Neuronal stem cell (in vitro differentiated cells): ENCODE results near the gene KAZALD1.

ENCODE experiments used
- DNase-seq: peaks from one replicate; pipeline ENCODE4 v3.0.0-alpha.2; 2013; ENCODE audit warnings: low spot score
- H2AFZ ChIP-seq: one replicate; pipeline ENCODE4 v1.6.1; 2013; ENCODE audit warnings: mild to moderate bottlenecking, low read length, inconsistent platforms
- H2AK5ac ChIP-seq: 2 replicates; pipeline ENCODE4 v1.6.1; 2013; ENCODE audit warnings: low read depth, mild to moderate bottlenecking, inconsistent platforms, low read length, moderate library complexity, mixed read lengths
- H2BK120ac ChIP-seq: 2 replicates; pipeline ENCODE4 v1.6.1; 2013; ENCODE audit warnings: low read depth, mild to moderate bottlenecking, inconsistent platforms, low read length, moderate library complexity, mixed read lengths
- H2BK12ac ChIP-seq: one replicate; pipeline ENCODE4 v1.6.1; 2013; ENCODE audit warnings: low read length, inconsistent platforms
- H2BK15ac ChIP-seq: 2 replicates; pipeline ENCODE4 v1.6.1; 2013; ENCODE audit warnings: mild to moderate bottlenecking, low read length, inconsistent platforms, mixed read lengths
- H2BK5ac ChIP-seq: one replicate; pipeline ENCODE4 v1.6.1; 2013; ENCODE audit warnings: inconsistent platforms, mild to moderate bottlenecking, low read length, moderate library complexity
- H3K14ac ChIP-seq: one replicate; pipeline ENCODE4 v1.6.1; 2013; ENCODE audit warnings: low read length, inconsistent platforms
- H3K18ac ChIP-seq: 2 replicates; pipeline ENCODE4 v1.6.1; 2013; ENCODE audit warnings: low read length, inconsistent platforms
- H3K23ac ChIP-seq: 2 replicates; pipeline ENCODE4 v1.6.1; 2013; ENCODE audit warnings: low read depth, mild to moderate bottlenecking, mixed read lengths, low read length, inconsistent platforms; ENCODE audit not compliant: poor library complexity
- H3K27ac ChIP-seq: replicated peaks from 3 replicates; pipeline ENCODE4 v1.5.1; 2013; ENCODE audit warnings: low read length, inconsistent platforms
- H3K27me3 ChIP-seq, 3 experiments: 2 replicates each; pipeline ENCODE4 v1.6.1; 2013; ENCODE audit warnings: low read length in 3 of 3, mild to moderate bottlenecking in 2 of 3, inconsistent platforms in 1 of 3, low read depth in 1 of 3, mixed read lengths in 1 of 3, moderate library complexity in 1 of 3; ENCODE audit not compliant: control insufficient read depth in 3 of 3, insufficient read depth in 3 of 3
- H3K36me3 ChIP-seq, 2 donors: replicated peaks in 1 of 2; 2 replicates each; pipeline ENCODE4 v1.6.1; 2013; ENCODE audit warnings: low read length in 2 of 2; ENCODE audit not compliant: control insufficient read depth in 2 of 2, insufficient read depth in 2 of 2
- H3K4ac ChIP-seq: 2 replicates; pipeline ENCODE4 v1.6.1; 2013; ENCODE audit warnings: inconsistent platforms, mild to moderate bottlenecking, low read length, moderate library complexity
- H3K4me1 ChIP-seq, 2 donors: 1 replicate in 1 of 2; 2 replicates in 1 of 2; pipeline ENCODE4 v1.6.1; 2013; ENCODE audit warnings: low read length in 2 of 2, low read depth in 1 of 2; ENCODE audit not compliant: control insufficient read depth in 2 of 2, insufficient read depth in 1 of 2
- H3K4me2 ChIP-seq: one replicate; pipeline ENCODE4 v1.6.1; 2013; ENCODE audit warnings: mild to moderate bottlenecking, low read length, inconsistent platforms; ENCODE audit not compliant: insufficient read depth, poor library complexity, severe bottlenecking
- H3K4me3 ChIP-seq, 2 donors: 2 replicates each; pipeline ENCODE4 v1.5.1; 2013; ENCODE audit warnings: low read length in 2 of 2, mild to moderate bottlenecking in 2 of 2, inconsistent platforms in 1 of 2, moderate library complexity in 1 of 2
- H3K79me1 ChIP-seq: one replicate; pipeline ENCODE4 v1.6.1; 2013; ENCODE audit warnings: low read depth, mild to moderate bottlenecking, inconsistent platforms, low read length, moderate library complexity
- H3K9ac ChIP-seq: one replicate; pipeline ENCODE4 v1.6.1; 2013; ENCODE audit warnings: mild to moderate bottlenecking, low read depth, low read length, inconsistent platforms; ENCODE audit not compliant: poor library complexity
- H3K9me3 ChIP-seq, 2 donors: replicated peaks in 1 of 2; 2 replicates each; pipeline versions ENCODE3 to v1.6.1; 2013; ENCODE audit warnings: low read length in 2 of 2, mild to moderate bottlenecking in 2 of 2, inconsistent platforms in 1 of 2, low read depth in 1 of 2, mixed read lengths in 1 of 2, moderate library complexity in 1 of 2; ENCODE audit not compliant: control insufficient read depth in 2 of 2, insufficient read depth in 1 of 2
- H4K8ac ChIP-seq: one replicate; pipeline ENCODE4 v1.6.1; 2013; ENCODE audit warnings: low read depth, mild to moderate bottlenecking, inconsistent platforms, low read length, moderate library complexity
- H4K91ac ChIP-seq: one replicate; pipeline ENCODE4 v1.6.1; 2013; ENCODE audit warnings: low read length, low read depth, mild to moderate bottlenecking, inconsistent platforms; ENCODE audit not compliant: poor library complexity
- WGBS, 2 donors: extraction: QIAGEN DNeasy Blood & Tissue Kit; methylation state at CpG; one replicate each; pipeline ENCODE4 v1.1.7; 2013; ENCODE audit warnings: missing lambda C conversion rate in 2 of 2, mixed read lengths in 1 of 2; ENCODE audit not compliant: insufficient read length in 2 of 2, insufficient replicate concordance in 1 of 2; ENCODE audit errors: extremely low coverage in 2 of 2; 5-methylcytosine and 5-hydroxymethylcytosine counted together

The KAZALD1 gene

GRCh38 chr10:101047961-101048892 is 13.6 kb upstream of the KAZALD1 start:
- Histone ChIP-seq H3K4me1 (peaks cover 11 to 15% of the 10 kb centered on the region in 2 donors), H3K9ac (peak overlapping the region; percentile 76)

DNA sequence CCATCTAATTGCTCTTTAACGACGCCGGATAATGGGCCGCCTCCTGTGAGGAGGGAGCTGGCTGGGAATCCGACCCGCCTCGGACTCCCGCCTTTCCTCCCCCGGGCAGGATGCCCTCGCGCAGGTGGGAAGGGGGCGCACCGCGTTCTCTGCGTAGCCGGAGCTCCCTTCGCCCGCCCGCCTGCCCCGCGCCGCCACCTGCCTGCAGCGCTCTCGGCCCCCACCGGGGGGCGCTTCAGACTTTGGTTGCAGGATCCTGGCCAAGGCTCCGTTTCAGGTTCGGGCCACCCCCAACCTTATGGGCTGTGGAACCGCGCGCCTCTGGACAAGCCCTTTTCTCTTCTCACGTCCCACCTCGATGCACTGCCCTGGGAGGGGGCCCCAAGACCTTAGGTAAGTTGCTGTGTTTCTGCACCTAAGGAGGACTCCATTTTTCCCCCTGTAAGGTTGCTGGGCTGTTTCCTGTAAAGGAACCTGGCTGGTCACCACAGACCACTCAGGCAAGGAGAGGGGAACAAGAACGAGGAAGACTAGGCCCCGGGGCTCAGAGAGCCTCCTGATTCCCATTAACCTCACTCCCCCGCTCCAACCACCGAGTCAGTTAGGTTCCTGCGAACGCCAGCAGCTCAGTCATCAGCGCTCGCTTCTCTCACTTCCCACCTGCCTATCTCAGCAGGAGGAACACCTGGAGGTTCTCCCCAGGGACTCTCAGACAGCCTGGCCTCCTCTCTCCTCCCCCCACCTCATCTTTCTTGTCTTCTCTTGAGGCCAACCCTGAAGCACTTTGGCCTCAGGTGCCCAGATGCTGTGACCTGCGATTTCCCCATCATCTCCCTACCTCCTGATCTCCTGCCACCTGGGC is 11.3 kb upstream of the KAZALD1 start:
- Histone ChIP-seq H3K4me2 (peak overlapping the region; percentile 22), H3K23ac (peak overlapping the region; percentile 21), H3K4ac (no peak overlapping the region), H4K8ac (no peak overlapping the region), H3K14ac (peak overlapping the region; percentile 47), H3K27me3 (peaks cover 0 to 60% (median 27%) of the 10 kb centered on the region in 3 experiments), H3K9ac (no peak overlapping the region), H2BK12ac (no peak overlapping the region), H2BK120ac (no peak overlapping the region), H2BK15ac (no peak overlapping the region), H3K4me3 (no peak overlapping the region), H3K4me1 (peaks cover 3 to 13% of the 10 kb centered on the region in 2 donors), H3K79me1 (no peaks in the 10 kb centered on the region), H3K18ac (peak overlapping the region; percentile 65), H3K36me3 (peaks cover 0 to 14% of the 10 kb centered on the region in 2 donors), H4K91ac (no peak overlapping the region), H2AK5ac (no peak overlapping the region), H3K27ac (no peak overlapping the region), H2BK5ac (no peak overlapping the region), H2AFZ (no peak overlapping the region), H3K9me3 (no peaks in the 10 kb centered on the region)
- DNase-seq, result peak; percentile 76
- no CpG with 5 or more reads among the region's 42 CpGs for WGBS, 2 donors

More at GRCh38 chr10:101047961-101048892, 13.6 kb upstream of the KAZALD1 start:
- no peak for DNase-seq
- no peak overlapping the region for H3K27ac ChIP-seq
- H3K36me3 ChIP-seq, result peaks cover 0 to 2% of the 10 kb centered on the region in 2 donors
- no peak overlapping the region for H2BK15ac ChIP-seq
- no peak overlapping the region for H2BK12ac ChIP-seq
- peak overlapping the region; percentile 54 for H3K18ac ChIP-seq
- no peak overlapping the region for H2AFZ ChIP-seq
- no peak overlapping the region for H2BK5ac ChIP-seq
- H4K8ac ChIP-seq, result no peak overlapping the region
- H3K27me3 ChIP-seq, result peaks cover 0 to 68% (median 27%) of the 10 kb centered on the region in 3 experiments
- H3K79me1 ChIP-seq, result no peaks in the 10 kb centered on the region
- H3K4me2 ChIP-seq, result no peak overlapping the region
- no peak overlapping the region for H2AK5ac ChIP-seq
- H3K4me3 ChIP-seq, result no peak overlapping the region
- no peak overlapping the region for H3K23ac ChIP-seq
- no peaks in the 10 kb centered on the region for H3K9me3 ChIP-seq
- no peak overlapping the region for H4K91ac ChIP-seq
- H3K4ac ChIP-seq, result no peak overlapping the region
- no peak overlapping the region for H3K14ac ChIP-seq
- WGBS, 2 donors, result no CpG with 5 or more reads among the region's 62 CpGs
- H2BK120ac ChIP-seq, result no peak overlapping the region

- H2BK15ac ChIP-seq, result no peak overlapping the region
- H2AFZ ChIP-seq, result no peak overlapping the region
- H2BK12ac ChIP-seq, result no peak overlapping the region
- peaks cover 0 to 8% of the 10 kb centered on the region in 2 donors for H3K4me1 ChIP-seq
- WGBS, 2 donors, result no CpG with 5 or more reads among the region's 3 CpGs
- H3K9me3 ChIP-seq, result no peaks in the 10 kb centered on the region
- H3K4me3 ChIP-seq, result no peak overlapping the region
- no peaks in the 10 kb centered on the region for H3K79me1 ChIP-seq
- H3K9ac ChIP-seq, result no peak overlapping the region
- H3K18ac ChIP-seq, result no peak overlapping the region
- peaks cover 0 to 44% (median 22%) of the 10 kb centered on the region in 3 experiments for H3K27me3 ChIP-seq
- no peak overlapping the region for H3K27ac ChIP-seq
- H4K8ac ChIP-seq, result no peak overlapping the region
- H2AK5ac ChIP-seq, result no peak overlapping the region
- no peak overlapping the region for H3K14ac ChIP-seq
- H2BK120ac ChIP-seq, result no peak overlapping the region
- no peak overlapping the region for H2BK5ac ChIP-seq
- H3K23ac ChIP-seq, result no peak overlapping the region
- no peak overlapping the region for H4K91ac ChIP-seq
- H3K4ac ChIP-seq, result no peak overlapping the region
- DNase-seq, result no peak
- H3K4me2 ChIP-seq, result no peak overlapping the region
- peaks cover 0 to 32% of the 10 kb centered on the region in 2 donors for H3K36me3 ChIP-seq
Measured at GRCh38 chr10:101052285-101052684, 9.5 kb upstream of the KAZALD1 start.

DNA sequence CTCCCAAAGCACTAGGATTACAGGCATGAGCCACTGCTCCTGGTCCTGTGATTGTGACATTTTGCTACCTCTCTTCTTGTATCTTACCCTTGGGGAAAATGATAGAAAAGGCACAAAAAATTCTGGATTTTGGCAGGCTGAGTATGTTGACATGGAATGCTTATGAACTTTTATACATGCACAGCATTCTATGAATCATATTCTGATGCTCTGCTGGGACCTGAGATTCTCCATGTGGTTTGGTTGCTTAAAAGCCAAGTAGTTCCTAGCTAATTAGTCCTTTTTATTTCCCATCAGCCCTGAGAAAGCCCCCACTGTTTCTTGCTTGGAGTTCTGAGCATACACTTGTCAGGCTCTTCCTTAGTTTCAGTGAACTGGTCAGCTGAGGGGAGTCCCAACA is 8.3 kb upstream of the KAZALD1 start:
- H3K4me2 ChIP-seq, result no peak overlapping the region
- H3K4ac ChIP-seq, result no peak overlapping the region
- no peak overlapping the region for H3K27ac ChIP-seq
- peaks cover 0 to 6% of the 10 kb centered on the region in 2 donors for H3K4me1 ChIP-seq
- H2AK5ac ChIP-seq, result no peak overlapping the region
- H3K14ac ChIP-seq, result no peak overlapping the region
- H2BK120ac ChIP-seq, result no peak overlapping the region
- H3K4me3 ChIP-seq, result no peak overlapping the region
- H3K23ac ChIP-seq, result no peak overlapping the region
- no peak overlapping the region for H2BK15ac ChIP-seq
- H4K91ac ChIP-seq, result no peak overlapping the region
- H3K18ac ChIP-seq, result no peak overlapping the region
- no peak overlapping the region for H2BK12ac ChIP-seq
- H3K9ac ChIP-seq, result no peak overlapping the region
- H3K36me3 ChIP-seq, result peaks cover 0 to 41% of the 10 kb centered on the region in 2 donors
- no peak for DNase-seq
- H2BK5ac ChIP-seq, result no peak overlapping the region
- peaks cover 0 to 32% (median 11%) of the 10 kb centered on the region in 3 experiments for H3K27me3 ChIP-seq
- H3K79me1 ChIP-seq, result no peaks in the 10 kb centered on the region
- H4K8ac ChIP-seq, result no peak overlapping the region
- H3K9me3 ChIP-seq, result no peaks in the 10 kb centered on the region
- no peak overlapping the region for H2AFZ ChIP-seq
